GM12878 (cell line): ENCODE results near the gene ZNF616. TPM values are rescaled to one million over a fixed set of nuclear protein-coding genes. Genes with fewer than 3 reads are reported as not detected.

Experiments
- BCL3 ChIP-seq: IDR thresholded peaks from 2 replicates; pipeline ENCODE4 v1.6.1; 2011; ENCODE audit warnings: borderline replicate concordance, low read depth, mild to moderate bottlenecking, moderate library complexity, low read length; ENCODE audit not compliant: insufficient read depth, poor library complexity, severe bottlenecking
- BRCA1 ChIP-seq: IDR thresholded peaks from 2 replicates; pipeline ENCODE4 v1.6.1; 2011; ENCODE audit warnings: low read depth, low read length, improper control_type of control experiment
- CEBPB ChIP-seq, 2 experiments: fragments of 150-350 bp in 1 of 2; IDR thresholded peaks; 2 replicates each; pipeline ENCODE4 v1.6.1; 2012 to 2014; ENCODE audit warnings: low read depth in 2 of 2, low read length in 2 of 2, borderline replicate concordance in 1 of 2, inconsistent platforms in 1 of 2
- NFYA ChIP-seq: IDR thresholded peaks from 2 replicates; pipeline ENCODE4 v1.6.1; 2011; ENCODE audit warnings: low read depth, mild to moderate bottlenecking, low read length, improper control_type of control experiment, borderline replicate concordance
- NR2C2 ChIP-seq: IDR thresholded peaks from 2 replicates; pipeline ENCODE4 v1.6.1; 2011; ENCODE audit warnings: borderline replicate concordance, low read depth; ENCODE audit not compliant: control insufficient read depth, insufficient read length
- SUPT20H ChIP-seq: IDR thresholded peaks from 2 replicates; pipeline ENCODE4 v1.6.1; 2011; ENCODE audit warnings: low read depth, mild to moderate bottlenecking, low read length, moderate library complexity, borderline replicate concordance; ENCODE audit not compliant: control insufficient read depth
- SUZ12 ChIP-seq: fragments of 200-600 bp; sonication (generic); IDR thresholded peaks from one replicate; pipeline ENCODE4 v1.6.1; 2018; ENCODE audit warnings: antibody characterized with exemption, mild to moderate bottlenecking; ENCODE audit not compliant: unreplicated experiment
- ZNF384 ChIP-seq: IDR thresholded peaks from 2 replicates; pipeline ENCODE4 v1.6.1; 2012; ENCODE audit warnings: low read depth, mild to moderate bottlenecking, low read length, improper control_type of control experiment, borderline replicate concordance
- ZZZ3 ChIP-seq: IDR thresholded peaks from 2 replicates; pipeline ENCODE4 v1.6.1; 2011; ENCODE audit warnings: low read depth; ENCODE audit not compliant: control insufficient read depth, insufficient read length
- polyA plus RNA-seq, 11 experiments: library from polyadenylated mRNA; depleted of rRNA in 4 of 11; unstranded in 6 of 11; stranded (reverse) in 5 of 11; fragments of >200 nt; fragmentation: Nextera tagmentation in 4 of 11; fragmentation: Illumina TruSeq in 1 of 11; extraction: Ambion mirVana in 4 of 11; extraction: Trizol in 1 of 11; gene quantifications; 1 replicate in 1 of 11; 2 replicates in 10 of 11; pipeline versions ENCODE4 v1.2.1 to v1.2.3, GENCODE V29; 2011 to 2016; ENCODE audit warnings: inconsistent platforms in 2 of 11, missing spikeins in 2 of 11, low read depth in 1 of 11
- small RNA-seq: library from RNA; depleted of rRNA; stranded (forward); fragments of <200 nt; gene quantifications from one replicate; pipeline ENCODE3, GENCODE V24; 2014
- total RNA-seq, 4 experiments: library from RNA; depleted of rRNA in 3 of 4; stranded (reverse); fragments of >200 nt in 3 of 4; fragmentation: Illumina TruSeq in 1 of 4; extraction: Trizol in 1 of 4; gene quantifications; 2 replicates each; pipeline versions ENCODE4 v1.2.1 to v1.2.3, GENCODE V29; 2013 to 2021
- TF ChIP-seq, protein P1 (sequence below): fragments of 450-650 bp; IDR thresholded peaks from 2 replicates; pipeline ENCODE4 v1.6.1; 2017; ENCODE audit warnings: mild to moderate bottlenecking, low read depth, inconsistent platforms; ENCODE audit not compliant: poor library complexity, severe bottlenecking

ZNF616 gene
- total and polyA plus RNA-seq, 10 of the 15 experiments (the other 5 are each of a cell fraction or from before 2014, with no cell fraction given): 1.1 to 5.9 (median 3.8) TPM

DNA sequence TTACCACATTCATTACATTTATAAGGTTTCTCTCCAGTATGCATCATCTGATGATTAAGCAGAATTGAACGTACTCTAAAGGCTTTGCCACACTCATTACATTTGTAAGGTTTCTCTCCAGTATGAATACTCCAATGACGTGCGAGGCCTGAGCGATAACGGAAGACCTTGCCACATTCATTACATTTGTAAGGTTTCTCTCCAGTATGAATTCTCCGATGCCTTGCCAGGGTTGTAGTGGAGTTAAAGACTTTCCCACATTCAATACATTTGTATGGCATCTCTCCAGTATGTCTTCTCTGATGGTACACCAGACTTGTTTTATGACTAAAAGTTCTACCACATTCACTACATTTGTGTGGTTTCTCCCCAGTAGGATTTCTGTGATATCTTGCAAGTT lies 74.3 kb downstream of the ZNF616 start (continued):
- TF ChIP-seq CEBPB (IDR thresholded peaks at IDR 0.05; ENCODE audit: borderline replicate concordance in 1 of 2, low read depth in 2 of 2, low read length in 2 of 2) (no peak), BCL3 (no peak), ZNF384 (no peak), ZZZ3 (no peak), SUPT20H (no peak), NFYA (no peak), SUZ12 (no peak), BRCA1 (no peak), NR2C2 (no peak)
- TF ChIP-seq, protein P1, sequence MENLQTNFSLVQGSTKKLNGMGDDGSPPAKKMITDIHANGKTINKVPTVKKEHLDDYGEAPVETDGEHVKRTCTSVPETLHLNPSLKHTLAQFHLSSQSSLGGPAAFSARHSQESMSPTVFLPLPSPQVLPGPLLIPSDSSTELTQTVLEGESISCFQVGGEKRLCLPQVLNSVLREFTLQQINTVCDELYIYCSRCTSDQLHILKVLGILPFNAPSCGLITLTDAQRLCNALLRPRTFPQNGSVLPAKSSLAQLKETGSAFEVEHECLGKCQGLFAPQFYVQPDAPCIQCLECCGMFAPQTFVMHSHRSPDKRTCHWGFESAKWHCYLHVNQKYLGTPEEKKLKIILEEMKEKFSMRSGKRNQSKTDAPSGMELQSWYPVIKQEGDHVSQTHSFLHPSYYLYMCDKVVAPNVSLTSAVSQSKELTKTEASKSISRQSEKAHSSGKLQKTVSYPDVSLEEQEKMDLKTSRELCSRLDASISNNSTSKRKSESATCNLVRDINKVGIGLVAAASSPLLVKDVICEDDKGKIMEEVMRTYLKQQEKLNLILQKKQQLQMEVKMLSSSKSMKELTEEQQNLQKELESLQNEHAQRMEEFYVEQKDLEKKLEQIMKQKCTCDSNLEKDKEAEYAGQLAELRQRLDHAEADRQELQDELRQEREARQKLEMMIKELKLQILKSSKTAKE: no peak
- TF ChIP-seq, all 136 proteins: peak for 0

Small RNA genes within 50 kb of the gene (small RNA-seq; reads per million reads assigned to genes)
- gene RPL37P23: not detected

Other genes starting within 250 kb of the ZNF616 start
Only the 7 nearest of the 13 such genes appear.
- 4.5 and 5.6 TPM in 2 replicates for gene ZNF615, start 131.7 kb downstream of the ZNF616 start, total RNA-seq (2014; rRNA removed)
- 7.2 and 7.6 TPM in 2 replicates for gene ZNF615, start 131.7 kb downstream of the ZNF616 start, total RNA-seq (2014; rRNA removed; fragmentation: Illumina TruSeq; extraction: Trizol)
- gene ZNF615, start 131.7 kb downstream of the ZNF616 start, total RNA-seq (2021): 4.7 and 5.7 TPM in 2 replicates
- 5.4 and 8.7 TPM in 2 replicates for gene ZNF615, start 131.7 kb downstream of the ZNF616 start, polyA plus RNA-seq (2011; rRNA removed)
- 5.4 and 5.6 TPM in 2 replicates for gene ZNF615, start 131.7 kb downstream of the ZNF616 start, polyA plus RNA-seq (2014; fragmentation: Illumina TruSeq; extraction: Trizol)
- gene ZNF615, start 131.7 kb downstream of the ZNF616 start, polyA plus RNA-seq (2014; fragmentation: Nextera tagmentation; extraction: Ambion mirVana): 1 to 10 TPM; 1.7 to 2.1 TPM
- gene ZNF615, start 131.7 kb downstream of the ZNF616 start, polyA plus RNA-seq (2014; rRNA removed): 2.8 TPM in 2 replicates
- 1 to 10 TPM; 2.5 to 3.9 TPM for gene ZNF615, start 131.7 kb downstream of the ZNF616 start, polyA plus RNA-seq (2016; fragmentation: Nextera tagmentation; extraction: Ambion mirVana)
- gene ZNF614, start 111.6 kb downstream of the ZNF616 start, total RNA-seq (2014; rRNA removed): 9.3 and 11.6 TPM in 2 replicates
- gene ZNF614, start 111.6 kb downstream of the ZNF616 start, total RNA-seq (2014; rRNA removed; fragmentation: Illumina TruSeq; extraction: Trizol): 12.8 TPM in 2 replicates
- 9.2 and 9.8 TPM in 2 replicates for gene ZNF614, start 111.6 kb downstream of the ZNF616 start, total RNA-seq (2021)
- 10.0 and 12.5 TPM in 2 replicates for gene ZNF614, start 111.6 kb downstream of the ZNF616 start, polyA plus RNA-seq (2011; rRNA removed)
- 9.8 and 12.7 TPM in 2 replicates for gene ZNF614, start 111.6 kb downstream of the ZNF616 start, polyA plus RNA-seq (2014; fragmentation: Illumina TruSeq; extraction: Trizol)
- gene ZNF614, start 111.6 kb downstream of the ZNF616 start, polyA plus RNA-seq (2014; fragmentation: Nextera tagmentation; extraction: Ambion mirVana): 1 to 10 TPM; 3.9 to 5.3 TPM
- gene ZNF614, start 111.6 kb downstream of the ZNF616 start, polyA plus RNA-seq (2014; rRNA removed): 5.0 and 5.4 TPM in 2 replicates
- 10 to 100 TPM; 11.7 to 16.0 TPM for gene ZNF614, start 111.6 kb downstream of the ZNF616 start, polyA plus RNA-seq (2016; fragmentation: Nextera tagmentation; extraction: Ambion mirVana)
- 4.7 and 5.3 TPM in 2 replicates for gene ZNF432, start 91.1 kb downstream of the ZNF616 start, total RNA-seq (2014; rRNA removed)
- gene ZNF432, start 91.1 kb downstream of the ZNF616 start, total RNA-seq (2014; rRNA removed; fragmentation: Illumina TruSeq; extraction: Trizol): 7.0 and 7.2 TPM in 2 replicates
- gene ZNF432, start 91.1 kb downstream of the ZNF616 start, total RNA-seq (2021): 6.0 and 6.3 TPM in 2 replicates
- 5.6 and 9.2 TPM in 2 replicates for gene ZNF432, start 91.1 kb downstream of the ZNF616 start, polyA plus RNA-seq (2011; rRNA removed)
- 5.6 and 8.1 TPM in 2 replicates for gene ZNF432, start 91.1 kb downstream of the ZNF616 start, polyA plus RNA-seq (2014; fragmentation: Illumina TruSeq; extraction: Trizol)
- gene ZNF432, start 91.1 kb downstream of the ZNF616 start, polyA plus RNA-seq (2014; fragmentation: Nextera tagmentation; extraction: Ambion mirVana): 1 to 10 TPM; 1.7 to 2.3 TPM
- 3.5 and 3.8 TPM in 2 replicates for gene ZNF432, start 91.1 kb downstream of the ZNF616 start, polyA plus RNA-seq (2014; rRNA removed)
- gene ZNF432, start 91.1 kb downstream of the ZNF616 start, polyA plus RNA-seq (2016; fragmentation: Nextera tagmentation; extraction: Ambion mirVana): 1 to 10 TPM; 2.5 to 3.8 TPM
- 8.7 and 10.4 TPM in 2 replicates for gene ZNF841, start 44.2 kb downstream of the ZNF616 start, total RNA-seq (2014; rRNA removed)
- gene ZNF841, start 44.2 kb downstream of the ZNF616 start, total RNA-seq (2014; rRNA removed; fragmentation: Illumina TruSeq; extraction: Trizol): 14.5 and 15.0 TPM in 2 replicates
- gene ZNF841, start 44.2 kb downstream of the ZNF616 start, total RNA-seq (2021): 11.7 and 14.7 TPM in 2 replicates
- 7.9 and 12.8 TPM in 2 replicates for gene ZNF841, start 44.2 kb downstream of the ZNF616 start, polyA plus RNA-seq (2011; rRNA removed)
- 12.9 and 17.9 TPM in 2 replicates for gene ZNF841, start 44.2 kb downstream of the ZNF616 start, polyA plus RNA-seq (2014; fragmentation: Illumina TruSeq; extraction: Trizol)
- gene ZNF841, start 44.2 kb downstream of the ZNF616 start, polyA plus RNA-seq (2014; fragmentation: Nextera tagmentation; extraction: Ambion mirVana): 1 to 10 TPM; 1.4 to 2.3 TPM
- 8.5 and 8.6 TPM in 2 replicates for gene ZNF841, start 44.2 kb downstream of the ZNF616 start, polyA plus RNA-seq (2014; rRNA removed)
- 1 to 10 TPM; 4.6 to 4.8 TPM for gene ZNF841, start 44.2 kb downstream of the ZNF616 start, polyA plus RNA-seq (2016; fragmentation: Nextera tagmentation; extraction: Ambion mirVana)
- gene ZNF836, start 31.7 kb upstream of the ZNF616 start, total RNA-seq (2014; rRNA removed): 5.3 and 7.8 TPM in 2 replicates
- gene ZNF836, start 31.7 kb upstream of the ZNF616 start, total RNA-seq (2014; rRNA removed; fragmentation: Illumina TruSeq; extraction: Trizol): 6.7 and 8.3 TPM in 2 replicates
- 9.1 and 9.9 TPM in 2 replicates for gene ZNF836, start 31.7 kb upstream of the ZNF616 start, total RNA-seq (2021)
- gene ZNF836, start 31.7 kb upstream of the ZNF616 start, polyA plus RNA-seq (2011; rRNA removed): 5.0 and 6.2 TPM in 2 replicates
- 8.2 and 9.3 TPM in 2 replicates for gene ZNF836, start 31.7 kb upstream of the ZNF616 start, polyA plus RNA-seq (2014; fragmentation: Illumina TruSeq; extraction: Trizol)
- gene ZNF836, start 31.7 kb upstream of the ZNF616 start, polyA plus RNA-seq (2014; fragmentation: Nextera tagmentation; extraction: Ambion mirVana): 1 to 10 TPM; 5.8 to 9.2 TPM
- gene ZNF836, start 31.7 kb upstream of the ZNF616 start, polyA plus RNA-seq (2014; rRNA removed): 4.5 and 6.6 TPM in 2 replicates
- gene ZNF836, start 31.7 kb upstream of the ZNF616 start, polyA plus RNA-seq (2016; fragmentation: Nextera tagmentation; extraction: Ambion mirVana): 1 to 10 TPM; 4.8 to 6.6 TPM
- gene PPP2R1A, start 50.1 kb upstream of the ZNF616 start, total RNA-seq (2014; rRNA removed): 125 and 131 TPM in 2 replicates
- gene PPP2R1A, start 50.1 kb upstream of the ZNF616 start, total RNA-seq (2014; rRNA removed; fragmentation: Illumina TruSeq; extraction: Trizol): 83.4 and 83.7 TPM in 2 replicates
- 274 and 275 TPM in 2 replicates for gene PPP2R1A, start 50.1 kb upstream of the ZNF616 start, total RNA-seq (2021)
- 60.7 and 149 TPM in 2 replicates for gene PPP2R1A, start 50.1 kb upstream of the ZNF616 start, polyA plus RNA-seq (2011; rRNA removed)
- gene PPP2R1A, start 50.1 kb upstream of the ZNF616 start, polyA plus RNA-seq (2014; fragmentation: Illumina TruSeq; extraction: Trizol): 124 and 178 TPM in 2 replicates
- 10 to 100 TPM; 16.0 to 29.2 TPM for gene PPP2R1A, start 50.1 kb upstream of the ZNF616 start, polyA plus RNA-seq (2014; fragmentation: Nextera tagmentation; extraction: Ambion mirVana)
- gene PPP2R1A, start 50.1 kb upstream of the ZNF616 start, polyA plus RNA-seq (2014; rRNA removed): 110 and 145 TPM in 2 replicates
- gene PPP2R1A, start 50.1 kb upstream of the ZNF616 start, polyA plus RNA-seq (2016; fragmentation: Nextera tagmentation; extraction: Ambion mirVana): 100 to 1,000 TPM; 310 to 359 TPM
- 7.2 and 8.9 TPM in 2 replicates for gene ZNF766, start 129.6 kb upstream of the ZNF616 start, total RNA-seq (2014; rRNA removed)
- 15.3 and 19.1 TPM in 2 replicates for gene ZNF766, start 129.6 kb upstream of the ZNF616 start, total RNA-seq (2014; rRNA removed; fragmentation: Illumina TruSeq; extraction: Trizol)
- 12.0 and 13.8 TPM in 2 replicates for gene ZNF766, start 129.6 kb upstream of the ZNF616 start, total RNA-seq (2021)
- 18.7 and 29.9 TPM in 2 replicates for gene ZNF766, start 129.6 kb upstream of the ZNF616 start, polyA plus RNA-seq (2011; rRNA removed)
- gene ZNF766, start 129.6 kb upstream of the ZNF616 start, polyA plus RNA-seq (2014; fragmentation: Illumina TruSeq; extraction: Trizol): 20.0 and 30.0 TPM in 2 replicates
- gene ZNF766, start 129.6 kb upstream of the ZNF616 start, polyA plus RNA-seq (2014; fragmentation: Nextera tagmentation; extraction: Ambion mirVana): 10 to 100 TPM; 11.5 to 14.6 TPM
- gene ZNF766, start 129.6 kb upstream of the ZNF616 start, polyA plus RNA-seq (2014; rRNA removed): 6.7 and 7.9 TPM in 2 replicates
- gene ZNF766, start 129.6 kb upstream of the ZNF616 start, polyA plus RNA-seq (2016; fragmentation: Nextera tagmentation; extraction: Ambion mirVana): 10 to 100 TPM; 18.2 to 19.2 TPM